B cell (primary cell): ENCODE data around the gene KIF4A. TPM values are rescaled to one million over a fixed set of nuclear protein-coding genes. Genes with fewer than 3 reads are reported as not detected.

ENCODE experiments used
- ATAC-seq: fragments of 200-7000 bp; cut with Tn5 transposase; one replicate; pipeline ENCODE4 v1.10.0; 2021; ENCODE audit warnings: low read depth, mild to moderate bottlenecking, moderate number of reproducible peaks, moderate library complexity
- CTCF ChIA-PET: fragments of 350-600 bp; sonication (Branson Sonifier 250); formaldehyde crosslinking; loops from one replicate; lab custom pipeline; 2021; ENCODE audit warnings: antibody characterized with exemption, inconsistent platforms; lab: Charles Lee
- POLR2A ChIA-PET: fragments of 350-600 bp; sonication (Branson Sonifier 250); formaldehyde crosslinking; loops from one replicate; lab custom pipeline; 2021; ENCODE audit warnings: antibody characterized with exemption; lab: Charles Lee
- DNase-seq: peaks from one replicate; pipeline ENCODE4 v3.0.0; 2013
- H2AFZ ChIP-seq: 2 replicates; pipeline ENCODE4 v1.6.1; 2012; ENCODE audit warnings: mild to moderate bottlenecking, low read depth, low read length; ENCODE audit not compliant: insufficient read depth, poor library complexity, severe bottlenecking
- H3K27ac ChIP-seq, 2 donors: 1 replicate in 1 of 2; 2 replicates in 1 of 2; pipeline ENCODE4 v1.5.1; 2012 to 2013; ENCODE audit warnings: low read length in 2 of 2, mild to moderate bottlenecking in 2 of 2, moderate library complexity in 1 of 2
- H3K27me3 ChIP-seq, 4 experiments: fragments of 200-600 bp in 1 of 4; sonication (generic) in 1 of 4; replicated peaks in 1 of 4; 1 replicate in 2 of 4; 2 replicates in 2 of 4; pipeline versions ENCODE4 v1.6.1 to v1.7.0; 2013 to 2016; ENCODE audit warnings: low read length in 3 of 4, mild to moderate bottlenecking in 2 of 4, mixed read lengths in 1 of 4, moderate library complexity in 1 of 4; ENCODE audit not compliant: insufficient read depth in 4 of 4, control insufficient read depth in 3 of 4; ENCODE audit errors: control extremely low read depth in 1 of 4
- H3K36me3 ChIP-seq, 2 experiments: replicated peaks in 1 of 2; 1 replicate in 1 of 2; 2 replicates in 1 of 2; pipeline versions ENCODE4 v1.6.1 to v1.7.1; 2013; ENCODE audit warnings: low read length in 1 of 2; ENCODE audit not compliant: insufficient read depth in 2 of 2, control insufficient read depth in 1 of 2; ENCODE audit errors: control extremely low read depth in 1 of 2, extremely low read depth in 1 of 2
- H3K4me1 ChIP-seq, 2 donors: fragments of 200-600 bp in 1 of 2; sonication (generic) in 1 of 2; 1 replicate in 1 of 2; 2 replicates in 1 of 2; pipeline versions ENCODE4 v1.5.1 to v1.6.1; 2013 to 2017; ENCODE audit warnings: low read length in 2 of 2; ENCODE audit not compliant: control insufficient read depth in 2 of 2, insufficient read depth in 2 of 2
- H3K4me2 ChIP-seq: replicated peaks from 2 replicates; pipeline ENCODE3; 2012; ENCODE audit warnings: mild to moderate bottlenecking, low read depth, low read length; ENCODE audit not compliant: poor library complexity, severe bottlenecking
- H3K4me3 ChIP-seq, 5 experiments: fragments of 200-600 bp in 1 of 5; sonication (generic) in 1 of 5; 1 replicate in 3 of 5; 2 replicates in 2 of 5; pipeline versions ENCODE4 v1.5.1 to v1.7.0; 2011 to 2016; ENCODE audit warnings: low read length in 4 of 5, mild to moderate bottlenecking in 4 of 5, low read depth in 2 of 5, control low read depth in 1 of 5, moderate library complexity in 1 of 5; ENCODE audit not compliant: insufficient read depth in 1 of 5; ENCODE audit errors: control extremely low read depth in 1 of 5, extremely low read depth in 1 of 5
- H3K79me2 ChIP-seq: fragments of 200-600 bp; sonication (generic); one replicate; pipeline ENCODE4 v1.6.0; 2016; ENCODE audit warnings: low read length; ENCODE audit not compliant: control insufficient read depth, insufficient read depth
- H3K9ac ChIP-seq: fragments of 200-600 bp; sonication (generic); 2 replicates; pipeline ENCODE4 v1.6.1; 2017; ENCODE audit warnings: mild to moderate bottlenecking, low read length, moderate library complexity
- H3K9me3 ChIP-seq, 3 donors: one replicate each; pipeline versions ENCODE4 v1.6.1 to v1.7.1; 2013; ENCODE audit warnings: low read length in 2 of 3; ENCODE audit not compliant: control insufficient read depth in 2 of 3, insufficient read depth in 1 of 3; ENCODE audit errors: control extremely low read depth in 1 of 3
- H4K20me1 ChIP-seq: 2 replicates; pipeline ENCODE4 v1.6.0; 2012; ENCODE audit warnings: mild to moderate bottlenecking, low read length; ENCODE audit not compliant: insufficient read depth, control insufficient read depth, poor library complexity, severe bottlenecking
- H3K27ac Mint-ChIP-seq: one replicate; pipeline ENCODE4 v1.8.0; 2021; ENCODE audit warnings: mixed read lengths
- H3K27me3 Mint-ChIP-seq: one replicate; pipeline ENCODE4 v1.8.0; 2021; ENCODE audit warnings: mixed read lengths
- H3K4me1 Mint-ChIP-seq: one replicate; pipeline ENCODE4 v1.8.0; 2021; ENCODE audit warnings: mixed read lengths
- H3K4me3 Mint-ChIP-seq: one replicate; pipeline ENCODE4 v1.8.0; 2021; ENCODE audit warnings: mixed read lengths
- H3K9me3 Mint-ChIP-seq: one replicate; pipeline ENCODE4 v1.8.0; 2022; ENCODE audit warnings: mixed read lengths; ENCODE audit not compliant: insufficient read depth
- EZH2 ChIP-seq: IDR thresholded peaks from 2 replicates; pipeline ENCODE4 v1.6.1; 2012; ENCODE audit warnings: borderline replicate concordance, low read depth, mild to moderate bottlenecking, moderate library complexity, low read length; ENCODE audit not compliant: insufficient read depth, poor library complexity, severe bottlenecking
- WGBS: methylation state at CpG from one replicate; pipeline ENCODE4 v1.1.5; 2013; ENCODE audit warnings: missing lambda C conversion rate; ENCODE audit not compliant: insufficient coverage; 5-methylcytosine and 5-hydroxymethylcytosine counted together
- intact Hi-C: fragments of 100-400 bp; cut with micrococcal nuclease; formaldehyde crosslinking; loops from one replicate; pipeline ENCODE4 v1.10.0; 2022
- polyA plus RNA-seq: library from polyadenylated mRNA; depleted of rRNA; stranded (reverse); fragments of >200 nt; gene quantifications from 2 replicates; pipeline ENCODE4 v1.2.3, GENCODE V29; 2012
- total RNA-seq, 2 donors: library from RNA; stranded (reverse); fragments of 120-200 nt in 1 of 2; gene quantifications; 1 replicate in 1 of 2; 2 replicates in 1 of 2; pipeline versions ENCODE4 v1.2.3 to v1.2.4, GENCODE V29; 2013 to 2022
- TF ChIP-seq, protein P1 (sequence below): fragments of 200-600 bp; IDR thresholded peaks from one replicate; pipeline ENCODE4 v1.8.0; 2022; ENCODE audit warnings: antibody characterized with exemption, mild to moderate bottlenecking

KIF4A gene
- total and polyA plus RNA-seq, 2 donors (not counting 1 experiment from before 2014, with no cell fraction given), result 0.06 to 0.07 TPM

GRCh38 chrX:70332600-70332999 is 42.7 kb downstream of the KIF4A start:
- WGBS, result no CpG with 5 or more reads among the region's 1 CpG
- H3K27ac Mint-ChIP-seq, result no peak overlapping the region
- intact Hi-C loops, result no loop called here

DNA sequence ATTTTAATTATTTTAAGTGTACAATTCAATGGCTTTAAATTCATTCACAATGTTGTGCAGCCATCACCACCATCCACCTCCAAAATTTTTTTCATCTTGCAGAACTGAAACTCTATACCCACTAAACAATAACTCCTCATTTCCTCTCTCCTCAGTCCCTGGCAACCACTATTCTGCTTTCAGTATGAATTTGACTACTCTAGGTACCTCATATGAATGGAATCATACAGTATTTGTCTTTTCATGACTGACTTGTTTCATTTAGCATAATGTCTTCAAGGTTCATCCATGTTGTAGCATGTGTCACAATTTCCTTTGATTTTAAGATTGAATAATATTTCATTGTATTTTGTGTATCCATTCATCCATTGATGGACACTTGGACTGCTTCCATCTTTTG is 46.9 kb downstream of the KIF4A start:
- H3K27me3 Mint-ChIP-seq, result no peaks in the 10 kb centered on the region

More at GRCh38 chrX:70332600-70332999, 42.7 kb downstream of the KIF4A start:
- POLR2A ChIA-PET, result no interaction called here
- CTCF ChIA-PET, result no interaction called here
- no peak for ATAC-seq
- H3K27me3 ChIP-seq, result no peaks in the 10 kb centered on the region
- H3K79me2 ChIP-seq, result no peaks in the 10 kb centered on the region
- no peak overlapping the region for H3K4me3 ChIP-seq
- no peak overlapping the region for H3K4me3 Mint-ChIP-seq
- H3K27ac ChIP-seq, result no peak overlapping the region
- H4K20me1 ChIP-seq, result no peaks in the 10 kb centered on the region
- no peak for DNase-seq
- peaks cover 0 to 3% of the 10 kb centered on the region in 2 donors for H3K4me1 ChIP-seq
- no peaks in the 10 kb centered on the region for H3K27me3 Mint-ChIP-seq
- no peak for TF ChIP-seq EZH2
- TF ChIP-seq, protein P1, sequence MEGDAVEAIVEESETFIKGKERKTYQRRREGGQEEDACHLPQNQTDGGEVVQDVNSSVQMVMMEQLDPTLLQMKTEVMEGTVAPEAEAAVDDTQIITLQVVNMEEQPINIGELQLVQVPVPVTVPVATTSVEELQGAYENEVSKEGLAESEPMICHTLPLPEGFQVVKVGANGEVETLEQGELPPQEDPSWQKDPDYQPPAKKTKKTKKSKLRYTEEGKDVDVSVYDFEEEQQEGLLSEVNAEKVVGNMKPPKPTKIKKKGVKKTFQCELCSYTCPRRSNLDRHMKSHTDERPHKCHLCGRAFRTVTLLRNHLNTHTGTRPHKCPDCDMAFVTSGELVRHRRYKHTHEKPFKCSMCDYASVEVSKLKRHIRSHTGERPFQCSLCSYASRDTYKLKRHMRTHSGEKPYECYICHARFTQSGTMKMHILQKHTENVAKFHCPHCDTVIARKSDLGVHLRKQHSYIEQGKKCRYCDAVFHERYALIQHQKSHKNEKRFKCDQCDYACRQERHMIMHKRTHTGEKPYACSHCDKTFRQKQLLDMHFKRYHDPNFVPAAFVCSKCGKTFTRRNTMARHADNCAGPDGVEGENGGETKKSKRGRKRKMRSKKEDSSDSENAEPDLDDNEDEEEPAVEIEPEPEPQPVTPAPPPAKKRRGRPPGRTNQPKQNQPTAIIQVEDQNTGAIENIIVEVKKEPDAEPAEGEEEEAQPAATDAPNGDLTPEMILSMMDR, result no peak
- no peaks in the 10 kb centered on the region for H3K9me3 Mint-ChIP-seq
- H2AFZ ChIP-seq, result no peak overlapping the region
- peaks cover 5% of the 10 kb centered on the region for H3K4me1 Mint-ChIP-seq
- H3K9me3 ChIP-seq, result no peaks in the 10 kb centered on the region
- H3K4me2 ChIP-seq, result no peak overlapping the region
- no peaks in the 10 kb centered on the region for H3K36me3 ChIP-seq
- H3K9ac ChIP-seq, result no peak overlapping the region

More for the DNA sequence above, 46.9 kb downstream of the KIF4A start:
- Mint-ChIP-seq H3K27ac (no peak overlapping the region), H3K4me3 (no peak overlapping the region), H3K4me1 (peaks cover 5% of the 10 kb centered on the region), H3K9me3 (no peaks in the 10 kb centered on the region)
- no peaks in the 10 kb centered on the region for H3K9me3 ChIP-seq
- POLR2A ChIA-PET, result no interaction called here
- H3K4me3 ChIP-seq, result no peak overlapping the region
- H3K79me2 ChIP-seq, result no peaks in the 10 kb centered on the region
- peaks cover 0 to 3% of the 10 kb centered on the region in 2 donors for H3K4me1 ChIP-seq
- no peak overlapping the region for H3K27ac ChIP-seq
- H3K27me3 ChIP-seq, result no peaks in the 10 kb centered on the region
- H3K4me2 ChIP-seq, result no peak overlapping the region
- H3K36me3 ChIP-seq, result no peaks in the 10 kb centered on the region
- DNase-seq, result peak; percentile 1
- CTCF ChIA-PET, result no interaction called here
- intact Hi-C loops, result no loop called here
- peak; percentile 24 for ATAC-seq
- no peaks in the 10 kb centered on the region for H4K20me1 ChIP-seq
- H3K9ac ChIP-seq, result no peak overlapping the region
- TF ChIP-seq EZH2, result no peak
- TF ChIP-seq, protein P1, result no peak
- H2AFZ ChIP-seq, result no peak overlapping the region
